Heart left ventricle (tissue), 13 donors: Measurements from ENCODE around the gene FOXB1.

Source experiments
- POLR2A ChIP-seq, 2 donors: fragments of 450-650 bp; IDR thresholded peaks; one replicate each; pipeline ENCODE4 v1.6.1; 2017; ENCODE audit warnings: antibody characterized with exemption in 2 of 2, mild to moderate bottlenecking in 2 of 2, moderate library complexity in 2 of 2
- TF ChIP-seq, protein P1 (sequence below), 12 donors: fragments of 200-600 bp; sonication (generic) in 4 of 12; IDR thresholded peaks; one replicate each; pipeline versions ENCODE4 v1.5.0 to v1.8.0; 2018 to 2022; ENCODE audit warnings: antibody characterized with exemption in 12 of 12, mild to moderate bottlenecking in 5 of 12
- donor health status: ischemic (EF 13 %, LVEDD 7.1; RV severe dilation, severe dysfunction).
- donor health status: DM: no; HTN: yes; CAD: no.
- donor health status: DM: no; HTN: no; CAD: no.
- donor health status: ischemic (EF 25% LVEDD 6.9; RV normal size, moderate dysfunction).
- donor health status: ischemic (EF 25% LVEDD 5.7; RV mildly dilated, moderate dysfunction).
- donor health status: ischemic (EF 35%, LVEDD 5.7; RV mildly dilated, moderate dysfunction).
- donor health status: nonischemic (EF 11% LVEDD 7.7; RV severe dilation, severe dysfunction).
- donor health status: DM: yes; HTN: yes; CAD: no.
- donor health status: PGD.
- donor health status: ischemic (EF 29% LVEDD 5.4; RV normal size, mild dysfunction).
- donor health status: nonischemic (EF 23%, LVEDD 6.1; RV moderate dilation, normal function).

GRCh38 chr15:59972241-59972640 is 31.9 kb upstream of the FOXB1 start:
- TF ChIP-seq, protein P1, sequence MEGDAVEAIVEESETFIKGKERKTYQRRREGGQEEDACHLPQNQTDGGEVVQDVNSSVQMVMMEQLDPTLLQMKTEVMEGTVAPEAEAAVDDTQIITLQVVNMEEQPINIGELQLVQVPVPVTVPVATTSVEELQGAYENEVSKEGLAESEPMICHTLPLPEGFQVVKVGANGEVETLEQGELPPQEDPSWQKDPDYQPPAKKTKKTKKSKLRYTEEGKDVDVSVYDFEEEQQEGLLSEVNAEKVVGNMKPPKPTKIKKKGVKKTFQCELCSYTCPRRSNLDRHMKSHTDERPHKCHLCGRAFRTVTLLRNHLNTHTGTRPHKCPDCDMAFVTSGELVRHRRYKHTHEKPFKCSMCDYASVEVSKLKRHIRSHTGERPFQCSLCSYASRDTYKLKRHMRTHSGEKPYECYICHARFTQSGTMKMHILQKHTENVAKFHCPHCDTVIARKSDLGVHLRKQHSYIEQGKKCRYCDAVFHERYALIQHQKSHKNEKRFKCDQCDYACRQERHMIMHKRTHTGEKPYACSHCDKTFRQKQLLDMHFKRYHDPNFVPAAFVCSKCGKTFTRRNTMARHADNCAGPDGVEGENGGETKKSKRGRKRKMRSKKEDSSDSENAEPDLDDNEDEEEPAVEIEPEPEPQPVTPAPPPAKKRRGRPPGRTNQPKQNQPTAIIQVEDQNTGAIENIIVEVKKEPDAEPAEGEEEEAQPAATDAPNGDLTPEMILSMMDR (IDR thresholded peaks at IDR 0.05) = no peak
- no peak for TF ChIP-seq POLR2A (IDR thresholded peaks at IDR 0.05)
